ENCODE results near the gene BNIPL. TPM values are rescaled to one million over a fixed set of nuclear protein-coding genes. Genes with fewer than 3 reads are reported as not detected.

The BNIPL gene
- total RNA-seq, 2 experiments from 2014 or later, result 0.98 to 1.2 TPM

DNA sequence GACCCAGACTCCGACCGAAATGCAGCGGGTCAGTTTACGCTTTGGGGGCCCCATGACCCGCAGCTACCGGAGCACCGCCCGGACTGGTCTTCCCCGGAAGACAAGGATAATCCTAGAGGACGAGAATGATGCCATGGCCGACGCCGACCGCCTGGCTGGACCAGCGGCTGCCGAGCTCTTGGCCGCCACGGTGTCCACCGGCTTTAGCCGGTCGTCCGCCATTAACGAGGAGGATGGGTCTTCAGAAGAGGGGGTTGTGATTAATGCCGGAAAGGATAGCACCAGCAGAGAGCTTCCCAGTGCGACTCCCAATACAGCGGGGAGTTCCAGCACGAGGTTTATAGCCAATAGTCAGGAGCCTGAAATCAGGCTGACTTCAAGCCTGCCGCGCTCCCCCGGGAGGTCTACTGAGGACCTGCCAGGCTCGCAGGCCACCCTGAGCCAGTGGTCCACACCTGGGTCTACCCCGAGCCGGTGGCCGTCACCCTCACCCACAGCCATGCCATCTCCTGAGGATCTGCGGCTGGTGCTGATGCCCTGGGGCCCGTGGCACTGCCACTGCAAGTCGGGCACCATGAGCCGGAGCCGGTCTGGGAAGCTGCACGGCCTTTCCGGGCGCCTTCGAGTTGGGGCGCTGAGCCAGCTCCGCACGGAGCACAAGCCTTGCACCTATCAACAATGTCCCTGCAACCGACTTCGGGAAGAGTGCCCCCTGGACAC is 11.7 kb downstream of the BNIPL start:
- DNase-seq, result peak; percentile 65
- Mint-ChIP-seq H3K9me3 (no peaks in the 10 kb centered on the region), H3K4me3 (peak overlapping the region; percentile 82), H3K4me1 (peaks cover 57% of the 10 kb centered on the region), H3K27me3 (no peaks in the 10 kb centered on the region), H3K27ac (peak overlapping the region; percentile 79), H3K36me3 (ENCODE audit: low read depth) (peaks cover 31% of the 10 kb centered on the region)
- ChIA-PET CTCF (interaction anchor here (0.9 to 3.9 kb wide), 12 partner anchors 10 to 109 kb away, joined by 3 to 48 read pairs (median 4); partner anchors contain the start of genes CDC42SE1, MLLT11 and TNFAIP8L2), POLR2A (interaction anchor here (0.8 to 7.7 kb wide), 16 partner anchors 9 to 234 kb away, joined by 3 to 148 read pairs (median 4); partner anchors contain the start of genes BNIPL, CDC42SE1, GABPB2 and MINDY1)

- Mint-ChIP-seq H3K27me3 (no peaks in the 10 kb centered on the region), H3K4me1 (peaks cover 54% of the 10 kb centered on the region), H3K4me3 (peak overlapping the region; percentile 82), H3K36me3 (ENCODE audit: low read depth) (peaks cover 37% of the 10 kb centered on the region), H3K9me3 (no peaks in the 10 kb centered on the region), H3K27ac (peak overlapping the region; percentile 79)
- ChIA-PET POLR2A (interaction anchor here (0.9 to 7.7 kb wide), 10 partner anchors 10 to 233 kb away, joined by 3 to 148 read pairs (median 6); partner anchors contain the start of genes CDC42SE1, GABPB2, MINDY1 and MLLT11), CTCF (interaction anchor here (0.9 to 3.9 kb wide), 8 partner anchors 10 to 108 kb away, joined by 3 to 48 read pairs (median 5); partner anchors contain the start of genes CDC42SE1, MLLT11 and TNFAIP8L2)
- DNase-seq, result no peak
Measured at GRCh38 chr1:151048645-151049032, 12.3 kb downstream of the BNIPL start.

- Mint-ChIP-seq H3K4me3 (no peak overlapping the region), H3K36me3 (ENCODE audit: low read depth) (peaks cover 45% of the 10 kb centered on the region), H3K4me1 (peaks cover 56% of the 10 kb centered on the region), H3K9me3 (no peaks in the 10 kb centered on the region), H3K27ac (no peak overlapping the region), H3K27me3 (no peaks in the 10 kb centered on the region)
- ChIA-PET POLR2A (interaction anchor here (0.8 to 7.7 kb wide), 9 partner anchors 10 to 232 kb away, joined by 3 to 148 read pairs (median 4); partner anchors contain the start of genes CDC42SE1, MINDY1, MLLT11 and VPS72), CTCF (interaction anchor here (1.3 to 1.5 kb wide), 2 partner anchors 22 to 25 kb away, joined by 5 read pairs; no protein-coding TSS in a partner anchor)
- no peak for DNase-seq
Measured at GRCh38 chr1:151049458-151049857, 13.1 kb downstream of the BNIPL start.

DNA sequence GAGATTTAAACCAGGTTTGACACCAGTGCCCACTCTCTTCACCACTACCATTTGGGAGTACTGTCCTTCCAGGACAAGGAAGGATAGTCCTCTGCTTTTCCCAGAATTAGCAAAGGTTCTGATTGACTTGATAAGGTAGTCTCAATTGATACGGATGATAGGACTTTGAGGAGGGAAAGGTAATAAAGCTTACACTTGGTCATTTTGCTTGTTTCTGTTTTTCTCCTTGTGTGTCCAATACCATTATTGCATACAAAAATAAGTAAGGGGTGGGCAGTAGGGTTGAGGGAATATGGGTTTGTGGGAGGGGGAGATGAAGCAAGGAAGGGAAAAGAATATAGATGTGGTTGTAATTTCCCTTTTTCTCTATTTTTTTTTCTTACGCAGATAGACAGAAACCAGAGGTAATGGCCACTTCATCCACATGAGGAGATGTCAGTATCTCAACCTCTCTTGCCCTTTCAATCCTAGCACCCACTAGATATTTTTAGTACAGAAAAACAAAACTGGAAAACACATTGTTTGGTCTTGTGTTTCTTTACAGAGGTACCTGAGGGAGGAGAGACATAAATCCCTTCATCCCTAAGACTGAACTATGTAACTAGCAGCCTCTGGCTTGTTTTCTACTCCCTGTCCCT is 13.8 kb downstream of the BNIPL start:
- POLR2A ChIA-PET, result interaction anchor here (0.8 to 7.7 kb wide), 8 partner anchors 9 to 232 kb away, joined by 3 to 148 read pairs (median 4); partner anchors contain the start of genes CDC42SE1, MINDY1, MLLT11 and VPS72
- Mint-ChIP-seq H3K9me3 (no peaks in the 10 kb centered on the region), H3K27ac (peak overlapping the region; percentile 35), H3K4me3 (no peak overlapping the region), H3K27me3 (no peaks in the 10 kb centered on the region), H3K4me1 (peaks cover 62% of the 10 kb centered on the region), H3K36me3 (ENCODE audit: low read depth) (peaks cover 52% of the 10 kb centered on the region)
- CTCF ChIA-PET, result interaction anchor here (0.8 to 1.8 kb wide), 5 partner anchors 9 to 29 kb away, joined by 3 to 6 read pairs (median 5); partner anchors contain the start of gene CDC42SE1
- DNase-seq, result no peak

DNA sequence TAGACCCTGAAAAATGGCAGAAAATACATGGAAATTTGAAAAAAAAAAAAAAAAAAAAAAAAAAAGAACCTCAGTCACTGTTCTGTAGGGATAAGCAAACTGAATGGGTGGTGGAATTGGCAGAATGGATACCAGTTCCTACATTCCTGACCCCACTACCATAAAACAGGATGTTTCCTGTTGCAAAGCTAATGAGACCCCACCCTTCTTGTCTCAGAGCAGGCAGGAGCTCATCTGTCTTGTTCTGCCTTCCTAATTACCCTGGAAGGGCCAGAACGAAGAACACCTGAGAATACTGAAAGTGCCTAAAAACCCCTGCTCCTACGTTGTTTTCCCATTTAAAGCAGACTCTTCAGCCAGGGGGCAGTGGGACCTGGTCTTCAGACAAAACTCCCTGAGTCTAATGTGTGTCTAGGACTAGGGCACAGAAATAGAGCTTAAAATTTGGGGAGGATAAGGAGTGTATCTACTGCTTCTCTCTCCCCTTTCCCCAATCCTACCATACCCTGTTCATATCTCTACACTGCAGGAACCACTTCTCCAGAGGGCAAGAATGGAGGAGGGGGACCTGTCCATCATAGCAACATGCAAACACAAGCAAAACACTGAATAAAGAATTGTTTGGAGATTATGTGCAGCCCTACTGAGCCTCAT is 15.1 kb downstream of the BNIPL start:
- Mint-ChIP-seq H3K4me1 (peaks cover 73% of the 10 kb centered on the region), H3K27me3 (no peaks in the 10 kb centered on the region)
- POLR2A ChIA-PET, result interaction anchor here (0.6 to 7.7 kb wide), 5 partner anchors 8 to 105 kb away, joined by 3 to 148 read pairs (median 3); partner anchors contain the start of genes CDC42SE1, MINDY1 and MLLT11

DNA sequence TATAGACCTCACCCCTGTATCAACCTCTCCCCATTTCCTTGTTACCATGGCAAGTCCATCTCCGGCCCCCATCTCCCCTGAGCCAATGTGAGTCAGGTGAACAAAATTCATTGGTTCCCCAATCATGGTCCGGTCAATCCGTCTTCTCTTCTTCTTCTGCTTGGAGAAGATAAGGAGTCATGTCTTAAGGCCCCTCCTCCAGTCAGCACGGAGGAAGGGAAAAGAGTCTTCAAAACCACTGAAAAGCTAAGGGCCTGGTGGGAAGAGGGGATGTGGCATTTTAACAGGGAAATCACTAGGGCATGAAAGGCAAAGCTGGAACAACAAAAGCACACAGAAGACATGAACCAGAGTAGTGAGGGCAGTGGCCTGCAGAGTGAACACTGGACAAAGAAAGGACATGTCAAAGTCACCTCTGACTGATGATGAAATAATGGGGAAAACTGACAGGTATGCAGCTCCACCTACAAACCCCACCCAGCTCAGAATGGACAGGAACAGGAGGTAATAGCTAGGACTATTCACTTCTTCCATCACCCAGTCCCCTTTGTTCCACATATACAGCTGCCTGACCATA is 18.7 kb downstream of the BNIPL start:
- ChIA-PET POLR2A (interaction anchor here (1.6 to 9.3 kb wide), 7 partner anchors 6 to 135 kb away, joined by 5 to 148 read pairs (median 35); partner anchors contain the start of genes C1orf56, GABPB2, MINDY1 and TNFAIP8L2), CTCF (interaction anchor here (1.2 to 7.4 kb wide), 5 partner anchors 8 to 53 kb away, joined by 3 to 48 read pairs (median 5); partner anchors contain the start of genes C1orf56 and GABPB2)
- DNase-seq, result no peak
- H3K27ac Mint-ChIP-seq, result peak overlapping the region; percentile 97
- H3K4me1 Mint-ChIP-seq, result peaks cover 60% of the 10 kb centered on the region
- peaks cover 96% of the 10 kb centered on the region for H3K36me3 Mint-ChIP-seq (ENCODE audit: low read depth)
- H3K4me3 Mint-ChIP-seq, result peak overlapping the region; percentile 97
- no peaks in the 10 kb centered on the region for H3K27me3 Mint-ChIP-seq
- H3K9me3 Mint-ChIP-seq, result no peaks in the 10 kb centered on the region

More for the DNA sequence above, 15.1 kb downstream of the BNIPL start:
- Mint-ChIP-seq H3K4me3 (no peak overlapping the region), H3K9me3 (no peaks in the 10 kb centered on the region), H3K27ac (peak overlapping the region; percentile 63), H3K36me3 (ENCODE audit: low read depth) (peaks cover 65% of the 10 kb centered on the region)
- DNase-seq, result no peak
- CTCF ChIA-PET, result interaction anchor here (0.9 to 1.8 kb wide), 3 partner anchors 8 to 38 kb away, joined by 3 to 6 read pairs (median 3); partner anchors contain the start of gene CDC42SE1

- Mint-ChIP-seq H3K4me1 (peaks cover 60% of the 10 kb centered on the region), H3K36me3 (ENCODE audit: low read depth) (peaks cover 90% of the 10 kb centered on the region)
Measured at GRCh38 chr1:151055581-151055980, 19.2 kb downstream of the BNIPL start.

DNA sequence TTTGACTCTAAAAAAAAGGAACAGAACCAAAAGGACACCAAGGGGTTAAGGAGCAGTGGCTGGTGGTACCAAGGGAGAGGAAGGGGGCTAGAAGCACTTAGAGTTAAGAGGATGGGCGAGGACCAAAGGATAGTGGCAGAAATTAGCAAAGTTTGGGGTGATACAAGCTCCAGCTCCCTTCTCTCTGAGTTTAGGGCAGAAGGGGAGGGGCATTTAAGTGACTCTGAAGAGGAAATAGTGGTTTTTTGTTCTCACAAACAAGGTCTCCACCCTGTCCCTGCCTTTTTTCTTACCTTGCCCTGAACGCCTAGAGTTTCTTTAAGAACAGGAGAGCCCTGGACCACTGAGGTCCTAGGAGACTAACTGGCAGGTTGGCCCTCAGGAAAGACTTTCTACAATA is 19.8 kb downstream of the BNIPL start:
- ChIA-PET CTCF (interaction anchor here (0.7 to 7.4 kb wide), 6 partner anchors 9 to 54 kb away, joined by 3 to 48 read pairs (median 7); partner anchors contain the start of genes C1orf56 and GABPB2), POLR2A (interaction anchor here (0.8 to 9.3 kb wide), 11 partner anchors 7 to 488 kb away, joined by 3 to 148 read pairs (median 17); partner anchors contain the start of genes ARNT, C1orf56, GABPB2 and MINDY1)
- H3K4me1 Mint-ChIP-seq, result peaks cover 62% of the 10 kb centered on the region
- peak; percentile 40 for DNase-seq
- no peaks in the 10 kb centered on the region for H3K9me3 Mint-ChIP-seq
- peak overlapping the region; percentile 97 for H3K4me3 Mint-ChIP-seq
- H3K27me3 Mint-ChIP-seq, result no peaks in the 10 kb centered on the region
- H3K36me3 Mint-ChIP-seq (ENCODE audit: low read depth), result peaks cover 85% of the 10 kb centered on the region
- H3K27ac Mint-ChIP-seq, result peak overlapping the region; percentile 97

More at GRCh38 chr1:151055581-151055980, 19.2 kb downstream of the BNIPL start:
- H3K4me3 Mint-ChIP-seq, result peak overlapping the region; percentile 97
- H3K27me3 Mint-ChIP-seq, result no peaks in the 10 kb centered on the region
- H3K9me3 Mint-ChIP-seq, result no peaks in the 10 kb centered on the region
- ChIA-PET POLR2A (interaction anchor here (0.8 to 9.3 kb wide), 11 partner anchors 6 to 487 kb away, joined by 3 to 148 read pairs (median 17); partner anchors contain the start of genes ARNT, C1orf56, GABPB2 and MINDY1), CTCF (interaction anchor here (0.7 to 7.4 kb wide), 7 partner anchors 9 to 53 kb away, joined by 3 to 48 read pairs (median 5); partner anchors contain the start of genes C1orf56 and GABPB2)
- H3K27ac Mint-ChIP-seq, result peak overlapping the region; percentile 97
- DNase-seq, result no peak

DNA sequence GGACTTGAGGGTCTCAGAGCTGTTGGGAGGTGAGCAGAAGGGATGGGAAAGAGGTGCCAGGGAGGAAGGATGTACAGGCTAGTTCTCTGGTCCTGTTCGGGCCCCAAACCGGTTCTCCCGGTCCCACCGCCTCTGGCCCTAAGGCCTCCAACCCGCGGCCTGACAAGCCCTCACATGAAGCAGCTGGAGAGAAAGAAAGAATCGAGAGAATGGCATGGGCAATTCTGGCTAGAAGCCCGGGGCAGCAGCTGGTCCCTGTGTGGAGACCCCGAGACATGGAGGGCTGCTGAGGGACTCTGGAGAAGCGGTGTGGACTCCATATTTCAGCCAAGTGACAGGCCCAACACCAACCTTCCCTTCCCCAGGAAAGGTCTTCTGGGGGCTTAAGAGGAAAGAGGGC is 22.3 kb downstream of the BNIPL start:
- H3K4me1 Mint-ChIP-seq, result peaks cover 53% of the 10 kb centered on the region
- peak overlapping the region; percentile 97 for H3K27ac Mint-ChIP-seq
- ChIA-PET CTCF (interaction anchor here (0.6 to 7.4 kb wide), 14 partner anchors 8 to 193 kb away, joined by 3 to 48 read pairs (median 5); partner anchors contain the start of genes C1orf56, GABPB2 and TNFAIP8L2), POLR2A (interaction anchor here (0.7 to 9.3 kb wide), 21 partner anchors 8 to 1171 kb away, joined by 3 to 148 read pairs (median 5); partner anchors contain the start of genes ANXA9, C1orf56, CERS2 and ENSA)
- H3K9me3 Mint-ChIP-seq, result no peaks in the 10 kb centered on the region
- peaks cover 60% of the 10 kb centered on the region for H3K36me3 Mint-ChIP-seq (ENCODE audit: low read depth)
- H3K4me3 Mint-ChIP-seq, result peak overlapping the region; percentile 97
- DNase-seq, result peak; percentile 27
- no peaks in the 10 kb centered on the region for H3K27me3 Mint-ChIP-seq

- H3K4me1 Mint-ChIP-seq, result peaks cover 51% of the 10 kb centered on the region
- peak within 1 kb of the TSS; percentile 97 for H3K27ac Mint-ChIP-seq
- peak; percentile 87 for DNase-seq
- CTCF ChIA-PET, result interaction anchor here (0.6 to 7.4 kb wide), 14 partner anchors 8 to 97 kb away, joined by 3 to 48 read pairs (median 4); partner anchors contain the start of genes C1orf56, GABPB2, MINDY1 and TNFAIP8L2
- POLR2A ChIA-PET, result interaction anchor here (0.8 to 9.3 kb wide), 18 partner anchors 9 to 496 kb away, joined by 3 to 148 read pairs (median 6); partner anchors contain the start of genes C1orf56, CERS2, ENSA and GABPB2
- H3K9me3 Mint-ChIP-seq, result no peaks in the 10 kb centered on the region
- H3K27me3 Mint-ChIP-seq, result no peaks in the 10 kb centered on the region
- peaks cover 53% of the 10 kb centered on the region for H3K36me3 Mint-ChIP-seq (ENCODE audit: low read depth)
- H3K4me3 Mint-ChIP-seq, result peak within 1 kb of the TSS; percentile 97
Measured at GRCh38 chr1:151059109-151060006, 23.0 kb downstream of the BNIPL start, which contains the start of gene CDC42SE1. Gene CDC42SE1, minus strand, starts transcription at chr1:151059622. Its CDS starts 3,892 bp downstream, at chr1:151055730.
